ENCODE measurements around the gene TFAM. TPM values are rescaled to one million over a fixed set of nuclear protein-coding genes. Genes with fewer than 3 reads are reported as not detected.

Gene TFAM
- total RNA-seq, 2 experiments from 2014 or later, result 62.7 to 94.6 TPM

GRCh38 chr10:58351616-58352578 lies 33.3 kb upstream of the TFAM start:
- Histone ChIP-seq H2AFZ (ENCODE audit: low read length) (no peak overlapping the region), H3K4me2 (ENCODE audit: low read length) (no peak overlapping the region), H4K20me1 (ENCODE audit: insufficient read depth, low read length) (peaks cover 10% of the 10 kb centered on the region; the same call in 1 of the 2 replicates), H3K4me1 (ENCODE audit: insufficient read depth, low read length, poor library complexity, severe bottlenecking) (no peaks in the 10 kb centered on the region), H3K79me2 (ENCODE audit: insufficient read depth, low read depth, low read length) (peaks cover 8% of the 10 kb centered on the region; the same call in 1 of the 2 replicates), H3K9me3 (ENCODE audit: low read length) (no peaks in the 10 kb centered on the region), H3K4me3 (ENCODE audit: low read depth, low read length, poor library complexity, severe bottlenecking) (no peak overlapping the region), H3K9me2 (ENCODE audit: insufficient read depth, low read length) (no peaks in the 10 kb centered on the region), H3K27ac (ENCODE audit: low read depth, low read length, poor library complexity, severe bottlenecking) (no peak overlapping the region), H3K36me3 (ENCODE audit: insufficient read depth, low read length) (no peaks in the 10 kb centered on the region)
- intact Hi-C loops (cut with micrococcal nuclease; ENCODE audit: unreplicated experiment), result no loop called here
- POLR2A ChIA-PET, result interaction anchor here (0.7 to 1.9 kb wide), 9 partner anchors 7 to 841 kb away, joined by 3 to 11 read pairs (median 4); partner anchors contain the start of gene CISD1
- no peak for TF ChIP-seq CTCF (conservative IDR thresholded peaks at IDR 0.05; ENCODE audit: low read length)
- TF ChIP-seq EZH2phosphoT487 (IDR thresholded peaks at IDR 0.05; ENCODE audit: borderline replicate concordance, low read depth, low read length), result no peak
- no TSS peak for BruUV-seq (replicated peaks)
- CTCF ChIA-PET (ENCODE audit: unreplicated experiment), result no interaction called here
- no peak for DNase-seq (ENCODE audit: low spot score)

GRCh38 chr10:58352956-58353610 lies 32.1 kb upstream of the TFAM start:
- Histone ChIP-seq H3K9me3 (ENCODE audit: low read length) (no peaks in the 10 kb centered on the region), H3K9me2 (ENCODE audit: insufficient read depth, low read length) (no peaks in the 10 kb centered on the region), H3K4me1 (ENCODE audit: insufficient read depth, low read length, poor library complexity, severe bottlenecking) (no peaks in the 10 kb centered on the region), H3K4me2 (ENCODE audit: low read length) (no peak overlapping the region), H3K4me3 (ENCODE audit: low read depth, low read length, poor library complexity, severe bottlenecking) (no peak overlapping the region), H4K20me1 (ENCODE audit: insufficient read depth, low read length) (peaks cover 14% of the 10 kb centered on the region; the same call in 1 of the 2 replicates), H3K27ac (ENCODE audit: low read depth, low read length, poor library complexity, severe bottlenecking) (no peak overlapping the region), H2AFZ (ENCODE audit: low read length) (no peak overlapping the region), H3K36me3 (ENCODE audit: insufficient read depth, low read length) (no peaks in the 10 kb centered on the region), H3K79me2 (ENCODE audit: insufficient read depth, low read depth, low read length) (peaks cover 8% of the 10 kb centered on the region; the same call in 1 of the 2 replicates)
- TF ChIP-seq CTCF (conservative IDR thresholded peaks at IDR 0.05; ENCODE audit: low read length), result no peak
- TF ChIP-seq EZH2phosphoT487 (IDR thresholded peaks at IDR 0.05; ENCODE audit: borderline replicate concordance, low read depth, low read length), result no peak
- BruUV-seq (replicated peaks), result no TSS peak
- DNase-seq (ENCODE audit: low spot score), result no peak
- intact Hi-C loops (cut with micrococcal nuclease; ENCODE audit: unreplicated experiment), result no loop called here
- CTCF ChIA-PET (ENCODE audit: unreplicated experiment), result no interaction called here
- POLR2A ChIA-PET, result interaction anchor here (0.7 to 2.1 kb wide), 7 partner anchors 8 to 388 kb away, joined by 3 to 6 read pairs (median 4); partner anchors contain the start of gene UBE2D1

Data from OCI-LY7 (cell line).